Measurements from ENCODE around the gene JAKMIP2.
"Not testable (repeated sequence)": the region's sequence is repeated elsewhere in the genome, so short reads cannot be mapped to it uniquely, and the experiment has no call there.

Gene JAKMIP2

GRCh38 chr5:147743678-147744374 is 38.7 kb downstream of the JAKMIP2 start:
- DNase-seq, result no peak

- no peak for DNase-seq
Measured at GRCh38 chr5:147743012-147743411, 39.5 kb downstream of the JAKMIP2 start.

- no peak for DNase-seq
Measured at GRCh38 chr5:147742151-147742550, 40.4 kb downstream of the JAKMIP2 start.

- DNase-seq, result no peak
Measured at GRCh38 chr5:147740864-147741263, 41.7 kb downstream of the JAKMIP2 start.

- no peak for DNase-seq
Measured at GRCh38 chr5:147737921-147738320, 44.6 kb downstream of the JAKMIP2 start.

- no peak for DNase-seq
Measured at GRCh38 chr5:147735621-147736125, 46.9 kb downstream of the JAKMIP2 start.

- no peak for DNase-seq
Measured at GRCh38 chr5:147734894-147735293, 47.6 kb downstream of the JAKMIP2 start.

- DNase-seq, result no peak
Measured at GRCh38 chr5:147733075-147733474, 49.5 kb downstream of the JAKMIP2 start.

- no peak for DNase-seq
Measured at GRCh38 chr5:147732291-147732883, 50.1 kb downstream of the JAKMIP2 start.

GRCh38 chr5:147731431-147732290 is 50.9 kb downstream of the JAKMIP2 start:
- no peak for DNase-seq

- DNase-seq, result no peak
Measured at GRCh38 chr5:147727200-147727599, 55.3 kb downstream of the JAKMIP2 start.

- not testable (repeated sequence) for DNase-seq
Measured at GRCh38 chr5:147721191-147721960, 61.2 kb downstream of the JAKMIP2 start.

- no peak for DNase-seq
Measured at GRCh38 chr5:147713550-147714295, 68.8 kb downstream of the JAKMIP2 start.

- no peak for DNase-seq
Measured at GRCh38 chr5:147712598-147712997, 69.9 kb downstream of the JAKMIP2 start.

- DNase-seq, result no peak
Measured at GRCh38 chr5:147712019-147712418, 70.5 kb downstream of the JAKMIP2 start.

- no peak for DNase-seq
Measured at GRCh38 chr5:147711019-147711418, 71.5 kb downstream of the JAKMIP2 start.

- DNase-seq, result no peak
Measured at GRCh38 chr5:147708708-147709107, 73.8 kb downstream of the JAKMIP2 start.

GRCh38 chr5:147704544-147704943 is 78.0 kb downstream of the JAKMIP2 start:
- DNase-seq, result no peak

GRCh38 chr5:147701468-147701867 is 81.1 kb downstream of the JAKMIP2 start:
- DNase-seq, result no peak

GRCh38 chr5:147699496-147700088 is 82.9 kb downstream of the JAKMIP2 start:
- DNase-seq, result no peak

- no peak for DNase-seq
Measured at GRCh38 chr5:147697380-147697779, 85.1 kb downstream of the JAKMIP2 start.

- DNase-seq, result no peak
Measured at GRCh38 chr5:147694772-147695171, 87.8 kb downstream of the JAKMIP2 start.

Data from CD4-positive, alpha-beta T cell treated with Interleukin-10 for 1 hour (primary cell).